Embryonic facial prominence (tissue), 1 donor: ENCODE results near the gene NHLRC2.

Experiments used
- DNase-seq: peaks from one replicate; pipeline ENCODE4 v3.0.0-alpha.2; 2016; ENCODE audit errors: extremely low spot score

The NHLRC2 gene

DNA sequence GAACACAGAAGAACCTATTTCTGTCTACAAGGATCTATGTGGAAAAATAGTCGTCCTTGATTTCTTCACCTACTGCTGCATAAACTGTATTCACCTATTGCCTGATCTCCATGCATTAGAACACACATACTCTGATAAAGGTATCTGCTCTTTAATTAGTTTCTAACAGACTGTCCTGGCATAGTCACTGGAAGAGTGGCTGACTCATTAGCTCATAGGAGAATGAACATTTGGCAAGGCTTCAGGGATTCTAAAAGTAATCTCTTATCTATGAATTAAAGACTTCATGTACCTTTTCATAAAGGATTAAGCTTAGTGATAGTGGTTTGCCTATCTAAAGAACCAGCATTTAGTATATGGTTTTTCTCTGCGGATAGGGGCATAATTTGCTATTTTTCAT, 4.1 kb downstream of the NHLRC2 start:
- no peak for DNase-seq

DNA sequence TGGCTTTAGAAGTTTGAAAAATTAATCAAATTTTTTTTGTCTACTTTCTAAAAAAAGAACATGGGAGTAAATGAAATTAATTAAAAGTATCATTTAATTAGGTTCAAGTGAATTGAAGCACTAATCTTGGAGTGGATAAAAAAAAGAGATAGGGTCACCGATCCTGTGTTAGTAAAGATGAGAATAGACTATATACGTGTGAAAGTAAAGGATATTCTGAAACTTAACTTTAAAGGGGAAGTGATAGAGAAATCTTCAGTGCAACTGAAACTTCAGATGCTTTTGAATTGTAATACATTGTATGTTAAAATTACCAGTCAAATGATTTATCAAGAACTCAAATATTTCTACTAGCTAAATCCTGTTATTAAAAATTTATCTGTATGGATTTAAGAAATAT, 4.8 kb downstream of the NHLRC2 start:
- DNase-seq: no peak

- no peak for DNase-seq
Measured at GRCh38 chr10:113865901-113866300, 11.4 kb downstream of the NHLRC2 start.

DNA sequence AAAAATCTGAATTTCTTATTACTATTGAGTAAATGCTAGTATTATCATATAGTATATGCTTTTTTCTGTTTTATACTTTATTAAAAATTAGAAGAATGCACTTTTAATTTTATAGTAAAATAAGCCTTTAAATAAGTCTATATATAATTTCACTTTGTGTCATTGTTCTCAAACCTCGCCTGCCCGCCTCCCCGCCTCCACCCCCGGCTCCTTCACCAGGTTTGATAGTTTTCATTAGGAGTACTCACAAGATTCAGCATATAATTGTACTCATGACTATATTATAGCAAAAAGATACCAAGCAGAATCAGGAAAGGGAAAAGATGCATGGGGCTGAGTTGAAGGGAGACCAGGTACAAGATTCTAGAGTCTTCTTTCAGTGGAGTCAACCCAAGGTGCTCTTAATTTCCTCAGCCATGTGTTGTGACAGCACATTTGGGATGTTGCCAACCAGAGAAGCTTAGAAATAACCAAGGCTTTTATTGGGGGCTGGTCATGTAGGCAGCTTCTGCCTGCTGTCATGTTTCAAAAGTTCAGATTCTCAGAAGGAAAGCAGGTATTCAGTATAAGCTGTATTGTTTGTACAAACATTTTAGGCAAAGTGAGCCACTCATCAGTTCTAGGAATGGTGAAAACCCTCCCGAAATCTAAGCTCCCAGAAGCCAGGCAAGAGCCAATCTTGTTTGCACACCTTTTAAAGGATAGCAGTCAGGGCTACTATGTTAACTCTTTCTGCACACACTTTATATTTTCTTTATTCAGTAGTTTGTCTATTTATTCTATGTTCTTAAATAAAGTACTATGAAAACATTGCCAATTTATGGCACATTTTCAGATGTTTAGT, 12.3 kb downstream of the NHLRC2 start:
- no peak for DNase-seq

DNA sequence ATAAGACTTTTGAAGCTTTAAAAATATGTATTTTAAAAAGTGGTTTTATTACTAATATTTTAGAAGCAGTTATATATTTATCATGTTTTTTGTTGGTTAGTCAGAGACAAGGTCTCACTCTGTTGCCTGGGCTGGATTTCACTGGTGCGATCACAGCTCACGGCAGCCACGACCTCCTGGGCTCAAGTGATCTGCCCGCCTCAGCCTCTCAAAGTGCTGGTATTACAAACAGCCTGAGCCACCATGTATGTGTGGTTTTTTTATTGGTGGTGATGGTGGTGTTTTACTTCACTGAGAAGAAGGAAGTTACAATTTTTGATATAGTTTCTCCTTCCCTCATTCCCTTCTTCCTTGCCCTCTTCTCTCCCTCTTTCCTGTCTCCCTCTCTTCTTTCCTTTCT, 13.4 kb downstream of the NHLRC2 start:
- no peak for DNase-seq

DNA sequence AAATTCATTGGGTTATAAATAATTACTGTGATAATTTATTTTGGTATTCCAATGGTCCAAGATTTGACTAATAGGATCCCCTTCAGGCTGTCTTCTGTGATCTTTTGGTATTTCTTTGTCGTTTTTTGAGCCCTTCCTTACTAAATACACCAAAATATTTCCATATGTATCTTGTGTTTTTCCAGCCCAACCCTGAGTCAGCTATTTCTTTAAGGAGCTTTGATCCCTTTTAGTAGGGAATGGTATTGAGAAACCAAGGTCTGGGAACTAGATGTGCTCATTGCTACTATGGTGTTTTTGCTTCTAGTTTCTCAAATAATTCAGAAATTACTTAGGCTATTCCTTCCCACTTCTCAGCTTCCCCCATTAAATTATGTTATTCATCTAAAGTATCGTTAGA, 15.3 kb downstream of the NHLRC2 start:
- no peak for DNase-seq

GRCh38 chr10:113872139-113873030, 17.9 kb downstream of the NHLRC2 start:
- no peak for DNase-seq

- no peak for DNase-seq
Measured at GRCh38 chr10:113875212-113875611, 20.8 kb downstream of the NHLRC2 start.

DNA sequence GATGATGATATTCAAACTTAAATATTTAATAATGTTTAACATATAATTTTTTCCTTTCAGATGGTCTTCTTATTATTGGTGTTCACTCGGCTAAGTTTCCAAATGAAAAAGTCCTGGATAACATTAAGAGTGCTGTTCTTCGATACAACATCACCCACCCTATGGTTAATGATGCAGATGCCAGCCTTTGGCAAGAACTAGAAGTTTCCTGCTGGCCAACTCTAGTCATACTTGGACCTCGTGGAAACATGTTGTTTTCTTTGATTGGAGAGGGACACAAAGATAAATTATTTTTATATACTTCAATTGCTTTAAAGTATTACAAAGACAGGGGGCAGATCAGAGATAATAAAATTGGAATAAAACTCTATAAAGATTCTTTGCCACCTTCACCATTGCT, 22.0 kb downstream of the NHLRC2 start:
- DNase-seq: no peak

- no peak for DNase-seq
Measured at GRCh38 chr10:113879691-113880090, 25.2 kb downstream of the NHLRC2 start.

GRCh38 chr10:113880236-113880635, 25.8 kb downstream of the NHLRC2 start:
- DNase-seq: no peak

DNA sequence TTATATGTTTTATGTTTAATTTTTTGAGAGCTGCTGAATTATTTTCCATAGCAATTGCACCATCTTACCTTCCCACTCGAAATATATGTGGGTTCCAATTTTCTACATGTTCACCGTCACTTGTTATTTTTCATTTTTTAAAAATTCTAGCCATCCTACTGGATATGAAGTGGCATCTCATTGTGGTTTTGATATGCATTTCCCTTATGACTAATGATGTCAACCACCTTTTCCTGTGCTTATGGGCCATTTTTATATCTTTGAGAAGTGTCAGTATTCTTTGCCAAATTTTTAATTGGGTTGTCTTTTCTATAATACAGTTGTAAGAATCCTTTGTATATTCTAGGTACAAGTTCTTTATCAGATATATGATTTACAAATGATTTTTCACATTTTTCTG, 27.8 kb downstream of the NHLRC2 start:
- DNase-seq: no peak

GRCh38 chr10:113889911-113890310, 35.5 kb downstream of the NHLRC2 start:
- DNase-seq: no peak

DNA sequence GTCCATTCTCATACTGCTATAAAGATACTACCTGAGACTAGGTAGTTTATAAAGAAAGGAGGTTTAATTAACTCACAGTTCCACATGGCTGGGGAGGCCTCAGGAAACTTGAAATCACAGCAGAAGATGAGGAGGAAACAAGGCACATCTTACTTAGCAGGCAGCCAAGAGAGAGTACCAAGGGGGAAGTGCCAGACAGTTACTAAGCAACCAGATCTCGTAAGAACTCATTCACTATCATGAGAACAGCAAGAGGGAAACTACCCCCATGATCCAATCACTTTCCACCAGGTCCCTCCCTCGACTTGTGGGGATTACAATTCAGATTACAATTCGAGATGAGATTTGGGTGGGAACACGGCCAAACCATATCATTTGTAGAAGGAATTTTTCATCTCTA, 36.3 kb downstream of the NHLRC2 start:
- no peak for DNase-seq

- no peak for DNase-seq
Measured at GRCh38 chr10:113891476-113891875, 37.0 kb downstream of the NHLRC2 start.

- no peak for DNase-seq
Measured at GRCh38 chr10:113893570-113893969, 39.1 kb downstream of the NHLRC2 start.

DNA sequence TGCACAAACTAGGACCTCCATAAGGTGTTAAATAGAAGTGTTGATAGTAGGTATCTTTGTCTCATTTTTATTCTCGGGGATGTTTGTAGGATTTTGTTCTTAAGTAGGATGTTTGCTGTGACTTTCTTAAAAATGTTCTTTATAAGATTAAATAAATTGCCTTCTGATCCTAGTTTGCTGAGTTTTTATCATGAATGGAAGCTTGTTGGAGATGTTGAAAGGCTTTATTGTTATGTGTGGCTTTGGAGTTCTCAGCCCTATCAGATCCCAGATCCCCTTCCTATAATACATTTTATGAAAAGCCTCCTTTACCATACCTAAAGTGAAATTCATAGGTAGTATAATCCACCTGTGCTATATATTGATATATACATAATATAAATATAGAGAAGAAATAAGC, 40.1 kb downstream of the NHLRC2 start:
- DNase-seq: no peak

- no peak for DNase-seq
Measured at GRCh38 chr10:113895018-113895417, 40.6 kb downstream of the NHLRC2 start.

GRCh38 chr10:113897693-113898618, 43.5 kb downstream of the NHLRC2 start:
- DNase-seq: no peak

DNA sequence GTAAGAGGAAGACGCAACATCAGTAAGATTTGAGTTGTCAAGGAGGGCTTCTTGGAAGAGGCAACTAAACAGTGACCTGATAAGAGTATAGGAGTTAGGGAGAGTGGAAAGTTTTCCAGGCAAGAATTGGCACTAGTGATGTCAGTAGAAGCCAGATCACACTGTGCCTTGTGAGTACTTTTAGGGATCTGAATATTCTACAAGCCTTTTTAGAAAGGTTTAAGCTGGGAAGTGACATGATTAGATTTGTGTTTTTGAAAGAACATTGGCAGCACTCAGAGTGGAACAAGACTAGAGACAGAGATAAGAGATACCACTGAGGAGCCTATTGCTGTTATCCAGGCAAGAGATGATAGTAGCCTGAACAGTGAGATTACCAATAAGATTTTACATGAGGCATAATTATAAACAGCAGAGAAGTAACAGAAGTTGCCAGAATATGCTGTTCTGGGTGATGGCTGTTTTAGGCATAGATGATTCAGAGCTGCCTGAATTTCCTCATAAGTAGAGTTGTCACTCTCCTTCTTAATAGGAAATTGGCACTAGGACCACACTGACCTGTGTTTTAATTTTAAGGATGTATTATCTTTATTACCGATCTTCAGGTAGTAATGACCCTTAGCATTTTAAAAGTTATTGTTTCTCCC, 45.6 kb downstream of the NHLRC2 start:
- no peak for DNase-seq

GRCh38 chr10:113905756-113906155, 51.3 kb downstream of the NHLRC2 start:
- no peak for DNase-seq
